ENCODE measurements around the gene CDH3.

DNA sequence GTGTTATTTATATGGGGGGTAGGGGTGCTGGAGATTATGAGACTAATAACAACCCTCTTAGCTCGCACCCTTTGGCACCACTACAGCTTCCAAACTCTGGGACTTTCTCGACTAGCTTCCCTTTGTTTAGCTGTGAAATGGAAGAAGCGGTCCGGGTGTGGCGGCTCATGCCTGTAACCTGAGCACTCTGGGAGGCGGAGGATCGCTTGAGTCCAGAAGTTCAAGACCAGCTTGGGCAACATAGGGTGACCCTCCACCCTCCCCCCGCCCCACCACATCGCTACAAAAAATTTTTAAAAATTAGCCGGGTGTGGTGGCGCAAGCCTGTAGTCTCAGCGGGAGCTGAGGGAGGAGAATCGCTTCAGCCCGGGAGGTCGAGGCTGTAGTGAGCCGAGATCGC lies 814 bp upstream of the CDH3 start:
- TF ChIP-seq, protein P1, sequence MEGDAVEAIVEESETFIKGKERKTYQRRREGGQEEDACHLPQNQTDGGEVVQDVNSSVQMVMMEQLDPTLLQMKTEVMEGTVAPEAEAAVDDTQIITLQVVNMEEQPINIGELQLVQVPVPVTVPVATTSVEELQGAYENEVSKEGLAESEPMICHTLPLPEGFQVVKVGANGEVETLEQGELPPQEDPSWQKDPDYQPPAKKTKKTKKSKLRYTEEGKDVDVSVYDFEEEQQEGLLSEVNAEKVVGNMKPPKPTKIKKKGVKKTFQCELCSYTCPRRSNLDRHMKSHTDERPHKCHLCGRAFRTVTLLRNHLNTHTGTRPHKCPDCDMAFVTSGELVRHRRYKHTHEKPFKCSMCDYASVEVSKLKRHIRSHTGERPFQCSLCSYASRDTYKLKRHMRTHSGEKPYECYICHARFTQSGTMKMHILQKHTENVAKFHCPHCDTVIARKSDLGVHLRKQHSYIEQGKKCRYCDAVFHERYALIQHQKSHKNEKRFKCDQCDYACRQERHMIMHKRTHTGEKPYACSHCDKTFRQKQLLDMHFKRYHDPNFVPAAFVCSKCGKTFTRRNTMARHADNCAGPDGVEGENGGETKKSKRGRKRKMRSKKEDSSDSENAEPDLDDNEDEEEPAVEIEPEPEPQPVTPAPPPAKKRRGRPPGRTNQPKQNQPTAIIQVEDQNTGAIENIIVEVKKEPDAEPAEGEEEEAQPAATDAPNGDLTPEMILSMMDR (IDR thresholded peaks at IDR 0.05) = no peak
- no peak for TF ChIP-seq POLR2A (IDR thresholded peaks at IDR 0.05; ENCODE audit: low read depth)

Data from esophagus muscularis mucosa (tissue), 3 donors.